ENCODE results near the gene BANF2.

Gene BANF2

DNA sequence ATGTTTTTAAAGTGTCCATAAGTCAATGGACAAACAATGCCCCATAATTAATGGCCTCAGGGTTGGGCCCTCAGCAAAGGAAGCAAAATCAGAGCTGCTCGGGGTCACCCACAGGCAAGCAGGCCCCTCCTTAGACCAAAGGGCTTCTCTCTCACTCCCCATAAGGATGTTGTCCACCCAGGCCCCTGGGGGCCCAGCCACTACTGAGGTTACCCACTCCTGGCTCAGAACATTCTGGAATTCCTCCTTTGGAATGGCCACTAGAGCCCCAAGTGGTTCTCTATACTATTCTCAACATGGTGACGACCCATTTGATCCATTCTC is 50.9 kb downstream of the BANF2 start:
- no peak overlapping the region for H3K4me3 ChIP-seq (replicated peaks; ENCODE audit: low read depth, low read length)
- TF ChIP-seq, protein P1, sequence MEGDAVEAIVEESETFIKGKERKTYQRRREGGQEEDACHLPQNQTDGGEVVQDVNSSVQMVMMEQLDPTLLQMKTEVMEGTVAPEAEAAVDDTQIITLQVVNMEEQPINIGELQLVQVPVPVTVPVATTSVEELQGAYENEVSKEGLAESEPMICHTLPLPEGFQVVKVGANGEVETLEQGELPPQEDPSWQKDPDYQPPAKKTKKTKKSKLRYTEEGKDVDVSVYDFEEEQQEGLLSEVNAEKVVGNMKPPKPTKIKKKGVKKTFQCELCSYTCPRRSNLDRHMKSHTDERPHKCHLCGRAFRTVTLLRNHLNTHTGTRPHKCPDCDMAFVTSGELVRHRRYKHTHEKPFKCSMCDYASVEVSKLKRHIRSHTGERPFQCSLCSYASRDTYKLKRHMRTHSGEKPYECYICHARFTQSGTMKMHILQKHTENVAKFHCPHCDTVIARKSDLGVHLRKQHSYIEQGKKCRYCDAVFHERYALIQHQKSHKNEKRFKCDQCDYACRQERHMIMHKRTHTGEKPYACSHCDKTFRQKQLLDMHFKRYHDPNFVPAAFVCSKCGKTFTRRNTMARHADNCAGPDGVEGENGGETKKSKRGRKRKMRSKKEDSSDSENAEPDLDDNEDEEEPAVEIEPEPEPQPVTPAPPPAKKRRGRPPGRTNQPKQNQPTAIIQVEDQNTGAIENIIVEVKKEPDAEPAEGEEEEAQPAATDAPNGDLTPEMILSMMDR (IDR thresholded peaks at IDR 0.05; ENCODE audit: low read depth, low read length, missing control alignments), result no peak
- DNase-seq (ENCODE audit: extremely low read depth, low read depth), result no peak

DNA sequence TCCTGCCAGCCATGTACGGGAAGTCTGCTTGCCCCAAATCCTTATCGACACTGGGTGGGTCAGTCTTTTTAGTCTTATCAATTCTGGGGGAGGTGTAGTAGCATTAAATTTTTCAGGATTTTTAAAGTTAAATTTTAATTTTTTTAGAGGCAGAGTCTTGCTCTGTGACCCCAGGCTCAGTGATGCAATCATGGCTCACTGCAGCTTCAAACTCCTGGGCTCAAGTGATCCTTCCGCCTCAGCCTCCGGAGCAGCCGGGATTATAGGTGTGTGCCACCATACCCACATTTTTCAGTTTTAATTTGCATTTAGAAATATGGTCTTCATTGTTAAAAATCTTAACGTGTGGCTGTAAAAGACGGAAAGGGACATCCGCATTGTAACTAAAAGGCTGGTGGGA is 51.9 kb downstream of the BANF2 start:
- TF ChIP-seq, protein P1 (IDR thresholded peaks at IDR 0.05; ENCODE audit: low read depth, low read length, missing control alignments), result no peak
- no peak for DNase-seq (ENCODE audit: extremely low read depth, low read depth)
- no peak overlapping the region for H3K4me3 ChIP-seq (replicated peaks; ENCODE audit: low read depth, low read length)

DNA sequence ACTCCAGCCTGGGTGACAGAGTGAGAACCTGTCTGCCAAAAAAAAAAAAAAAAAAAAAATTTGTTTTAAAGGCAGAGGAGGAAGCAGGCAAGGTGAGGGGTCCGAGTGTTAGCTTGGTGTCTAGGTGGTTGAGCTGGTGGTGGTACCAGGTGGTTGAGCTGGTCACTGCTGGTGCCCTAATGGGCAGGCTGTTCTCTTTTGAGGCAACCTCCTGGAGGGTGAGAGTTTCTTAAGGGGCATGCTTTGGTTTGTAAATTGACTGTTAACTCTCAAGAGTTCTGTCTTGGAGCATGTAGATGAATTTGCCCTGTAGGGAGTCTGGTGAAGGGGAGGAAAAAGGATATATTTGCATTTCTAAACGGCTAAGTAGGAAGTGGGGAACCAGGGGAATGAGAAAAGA is 52.7 kb downstream of the BANF2 start:
- no peak overlapping the region for H3K4me3 ChIP-seq (replicated peaks; ENCODE audit: low read depth, low read length)
- TF ChIP-seq, protein P1 (IDR thresholded peaks at IDR 0.05; ENCODE audit: low read depth, low read length, missing control alignments), result no peak
- no peak for DNase-seq (ENCODE audit: extremely low read depth, low read depth)

DNA sequence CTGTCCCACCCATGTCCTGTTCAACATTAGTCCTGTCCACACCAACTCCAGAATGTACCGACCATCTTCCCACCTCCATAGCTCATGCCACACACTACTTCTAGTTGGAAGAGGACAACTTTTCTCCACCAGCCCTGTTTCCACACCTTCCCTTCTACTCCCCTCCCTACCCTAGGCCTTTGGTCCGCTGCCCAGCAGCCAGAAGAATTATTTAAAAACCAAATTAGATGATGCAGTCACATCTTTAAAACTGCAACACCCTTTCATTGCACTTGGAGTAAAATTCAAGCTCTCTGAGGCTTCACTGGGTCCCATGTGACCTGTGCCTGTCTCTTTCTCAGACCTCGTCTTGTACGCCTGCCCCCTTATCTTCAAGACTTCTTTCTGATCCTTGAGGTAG is 53.8 kb downstream of the BANF2 start:
- TF ChIP-seq, protein P1 (IDR thresholded peaks at IDR 0.05; ENCODE audit: low read depth, low read length, missing control alignments), result no peak
- no peak for DNase-seq (ENCODE audit: extremely low read depth, low read depth)
- H3K4me3 ChIP-seq (replicated peaks; ENCODE audit: low read depth, low read length), result no peak overlapping the region

DNA sequence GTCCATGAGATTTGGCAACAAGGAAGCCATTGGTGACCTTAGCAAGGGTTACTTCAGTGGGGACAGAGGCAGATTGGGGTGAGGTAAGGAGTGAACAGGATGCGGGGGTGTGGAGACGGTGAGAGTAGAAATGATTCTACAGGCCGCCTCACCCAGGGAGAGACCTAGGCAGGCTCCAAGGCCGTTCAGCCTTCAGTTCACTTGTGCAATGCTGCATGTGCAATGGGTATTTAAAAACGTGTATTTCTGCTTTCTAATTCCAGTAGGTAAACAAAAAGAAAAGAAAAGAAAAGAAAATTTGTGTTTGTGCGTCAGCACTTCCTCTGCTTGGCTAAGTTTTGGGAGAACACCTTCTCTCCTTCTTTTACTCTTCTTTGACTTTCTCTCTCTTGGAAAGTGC is 56.8 kb downstream of the BANF2 start:
- TF ChIP-seq, protein P1 (IDR thresholded peaks at IDR 0.05; ENCODE audit: low read depth, low read length, missing control alignments), result no peak
- DNase-seq (ENCODE audit: extremely low read depth, low read depth), result no peak
- H3K4me3 ChIP-seq (replicated peaks; ENCODE audit: low read depth, low read length), result no peak overlapping the region

DNA sequence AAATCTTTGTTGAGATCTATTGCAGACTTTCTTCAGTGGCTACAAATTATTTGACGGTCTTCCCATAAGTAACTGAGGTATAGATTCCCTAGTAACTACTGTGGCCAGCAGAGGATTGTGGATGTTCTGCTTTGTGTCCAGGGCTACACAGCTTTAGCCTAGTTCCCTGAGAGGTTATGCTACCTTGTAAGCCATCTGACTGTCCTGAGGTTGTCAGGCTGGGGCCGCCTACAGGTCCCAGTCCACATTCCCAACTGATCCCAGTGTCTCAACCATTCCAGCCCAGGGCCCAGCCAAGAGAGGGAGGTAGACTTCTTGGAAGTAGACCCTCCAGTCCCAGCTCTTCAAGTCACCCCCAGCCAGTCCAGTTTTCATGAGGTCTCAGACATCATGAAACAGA is 57.7 kb downstream of the BANF2 start:
- no peak overlapping the region for H3K4me3 ChIP-seq (replicated peaks; ENCODE audit: low read depth, low read length)
- DNase-seq (ENCODE audit: extremely low read depth, low read depth), result no peak
- TF ChIP-seq, protein P1 (IDR thresholded peaks at IDR 0.05; ENCODE audit: low read depth, low read length, missing control alignments), result no peak

DNA sequence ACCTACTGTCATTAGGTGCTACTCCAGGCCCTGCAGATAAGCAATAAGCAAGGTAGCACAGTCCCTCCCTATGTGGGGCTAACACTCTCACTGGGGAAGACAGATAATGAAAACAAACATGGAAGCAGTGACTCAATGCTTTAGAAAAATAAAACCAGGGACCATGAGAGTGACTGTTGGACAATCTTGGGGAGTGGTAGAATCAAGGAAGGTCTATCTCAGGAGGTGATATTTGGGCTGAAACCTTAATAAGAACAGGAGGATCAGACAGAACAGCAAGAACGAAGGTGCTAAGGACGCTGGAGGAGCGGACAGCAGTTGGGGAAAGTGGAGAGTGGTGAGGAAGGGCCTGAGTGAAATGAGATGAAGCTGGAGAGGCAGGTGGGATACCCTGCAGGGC is 58.2 kb downstream of the BANF2 start:
- TF ChIP-seq, protein P1 (IDR thresholded peaks at IDR 0.05; ENCODE audit: low read depth, low read length, missing control alignments), result no peak
- H3K4me3 ChIP-seq (replicated peaks; ENCODE audit: low read depth, low read length), result no peak overlapping the region
- no peak for DNase-seq (ENCODE audit: extremely low read depth, low read depth)
